Caco-2 (cell line): ENCODE data around the gene GPC6. TPM values are rescaled to one million over a fixed set of nuclear protein-coding genes. Genes with fewer than 3 reads are reported as not detected.
"Not testable (repeated sequence)": the region's sequence is repeated elsewhere in the genome, so short reads cannot be mapped to it uniquely, and the experiment has no call there.

Source experiments
- BruUV-seq: library from RNA; stranded (reverse); fragments of 400-500 nt; replicated peaks from 2 replicates; lab custom pipeline; 2021; lab: Mats Ljungman, UMichigan
- CTCF ChIA-PET: fragments of 300-600 bp; sonication (Branson Sonifier 250); formaldehyde crosslinking; loops from one replicate; lab custom pipeline; 2022; ENCODE audit warnings: antibody characterized with exemption; lab: Charles Lee
- POLR2A ChIA-PET: fragments of 300-600 bp; sonication (Branson Sonifier 250); formaldehyde crosslinking; loops from one replicate; lab custom pipeline; 2022; ENCODE audit warnings: antibody characterized with exemption; lab: Charles Lee
- DNase-seq, 2 experiments: peaks; one replicate each; pipeline versions ENCODE4 v3.0.0 to v3.0.0-alpha.2; 2020 to 2022
- H3K27me3 ChIP-seq: replicated peaks from 2 replicates; pipeline ENCODE4 v1.6.0; 2011; ENCODE audit warnings: low read length; ENCODE audit not compliant: control insufficient read depth, insufficient read depth
- H3K36me3 ChIP-seq: 2 replicates; pipeline ENCODE4 v1.5.1; 2011; ENCODE audit warnings: low read length; ENCODE audit not compliant: control insufficient read depth, insufficient read depth
- H3K4me1 ChIP-seq: fragments of 250-450 bp; sonication (Bioruptor Pico); 2 replicates; pipeline ENCODE4 v1.5.1; 2020; ENCODE audit warnings: mild to moderate bottlenecking
- H3K4me3 ChIP-seq: 2 replicates; pipeline ENCODE4 v1.5.1; 2011; ENCODE audit warnings: low read depth, mild to moderate bottlenecking, control low read depth, low read length
- H3K9me3 ChIP-seq: fragments of 250-450 bp; sonication (Bioruptor Pico); 2 replicates; pipeline ENCODE4 v1.5.1; 2020; ENCODE audit warnings: mild to moderate bottlenecking, moderate library complexity
- H3K27ac Mint-ChIP-seq: one replicate; pipeline ENCODE4 v1.8.0; 2022; ENCODE audit warnings: mixed read lengths; ENCODE audit not compliant: unreplicated experiment
- H3K27me3 Mint-ChIP-seq: one replicate; pipeline ENCODE4 v1.8.0; 2022; ENCODE audit warnings: mixed read lengths; ENCODE audit not compliant: insufficient read depth, unreplicated experiment
- H3K36me3 Mint-ChIP-seq: one replicate; pipeline ENCODE4 v1.8.0; 2022; ENCODE audit warnings: mild to moderate bottlenecking, mixed read lengths; ENCODE audit not compliant: insufficient read depth, unreplicated experiment
- H3K4me1 Mint-ChIP-seq: one replicate; pipeline ENCODE4 v1.8.0; 2022; ENCODE audit warnings: low read depth, mixed read lengths; ENCODE audit not compliant: unreplicated experiment
- H3K4me3 Mint-ChIP-seq: one replicate; pipeline ENCODE4 v1.8.0; 2022; ENCODE audit warnings: mild to moderate bottlenecking, moderate library complexity, mixed read lengths; ENCODE audit not compliant: unreplicated experiment
- H3K9me3 Mint-ChIP-seq: one replicate; pipeline ENCODE4 v1.8.0; 2022; ENCODE audit warnings: mixed read lengths; ENCODE audit not compliant: unreplicated experiment
- CTCF ChIP-seq, 2 experiments: fragments of 200-600 bp in 1 of 2; IDR thresholded peaks; 1 replicate in 1 of 2; 2 replicates in 1 of 2; pipeline versions ENCODE4 v1.5.1 to v1.8.0; 2011 to 2022; ENCODE audit warnings: antibody characterized with exemption in 1 of 2, control low read depth in 1 of 2, inconsistent platforms in 1 of 2, low read depth in 1 of 2, low read length in 1 of 2, mild to moderate bottlenecking in 1 of 2, moderate library complexity in 1 of 2; ENCODE audit not compliant: insufficient read depth in 1 of 2, severe bottlenecking in 1 of 2, unreplicated experiment in 1 of 2
- intact Hi-C: fragments of 100-400 bp; cut with micrococcal nuclease; formaldehyde crosslinking; loops from one replicate; pipeline ENCODE4 v1.10.0; 2022; ENCODE audit not compliant: unreplicated experiment
- total RNA-seq: library from RNA; stranded (reverse); gene quantifications from 2 replicates; pipeline ENCODE4 v1.2.3, GENCODE V29; 2022

The GPC6 gene
- total RNA-seq, 1 experiment from 2014 or later: 0.16 TPM

GRCh38 chr13:93320942-93321341 lies 94.3 kb downstream of the GPC6 start:
- H3K27me3 ChIP-seq: no peaks in the 10 kb centered on the region
- H3K4me1 Mint-ChIP-seq: no peaks in the 10 kb centered on the region
- no peaks in the 10 kb centered on the region for H3K9me3 ChIP-seq
- H3K36me3 Mint-ChIP-seq: no peaks in the 10 kb centered on the region
- H3K27ac Mint-ChIP-seq: no peak overlapping the region
- TF ChIP-seq CTCF (IDR thresholded peaks at IDR 0.05; ENCODE audit: insufficient read depth in 1 of 2, low read depth in 1 of 2, low read length in 1 of 2, severe bottlenecking in 1 of 2, unreplicated experiment in 1 of 2): no peak
- H3K4me1 ChIP-seq: no peaks in the 10 kb centered on the region
- H3K4me3 ChIP-seq: no peak overlapping the region
- H3K4me3 Mint-ChIP-seq: no peak overlapping the region
- H3K27me3 Mint-ChIP-seq: peaks cover 3% of the 10 kb centered on the region
- no peaks in the 10 kb centered on the region for H3K36me3 ChIP-seq
- ChIA-PET POLR2A (no interaction called here), CTCF (no interaction called here)
- DNase-seq: no peak
- H3K9me3 Mint-ChIP-seq: no peaks in the 10 kb centered on the region
- intact Hi-C loops: no loop called here
- no TSS peak for BruUV-seq

GRCh38 chr13:93323880-93324279 lies 97.3 kb downstream of the GPC6 start:
- H3K4me1 Mint-ChIP-seq, H3K27me3 ChIP-seq, CTCF ChIA-PET, DNase-seq, H3K36me3 ChIP-seq, BruUV-seq, H3K4me1 ChIP-seq, H3K4me3 ChIP-seq, H3K27ac Mint-ChIP-seq, H3K4me3 Mint-ChIP-seq, H3K9me3 Mint-ChIP-seq, intact Hi-C loops, H3K9me3 ChIP-seq, H3K27me3 Mint-ChIP-seq, H3K36me3 Mint-ChIP-seq, POLR2A ChIA-PET: not testable (repeated sequence)

GRCh38 chr13:93325303-93326233 lies 99.0 kb downstream of the GPC6 start:
- Mint-ChIP-seq H3K36me3 (no peaks in the 10 kb centered on the region), H3K27ac (no peak overlapping the region), H3K9me3 (no peaks in the 10 kb centered on the region), H3K4me3 (no peak overlapping the region), H3K27me3 (no peaks in the 10 kb centered on the region), H3K4me1 (no peaks in the 10 kb centered on the region)
- CTCF ChIA-PET: no interaction called here
- TF ChIP-seq CTCF (IDR thresholded peaks at IDR 0.05; ENCODE audit: insufficient read depth in 1 of 2, low read depth in 1 of 2, low read length in 1 of 2, severe bottlenecking in 1 of 2, unreplicated experiment in 1 of 2): no peak
- Histone ChIP-seq H3K4me3 (no peak overlapping the region), H3K9me3 (no peaks in the 10 kb centered on the region), H3K4me1 (peaks cover 6% of the 10 kb centered on the region; the same call in 1 of the 2 replicates), H3K27me3 (no peaks in the 10 kb centered on the region), H3K36me3 (no peaks in the 10 kb centered on the region)
- intact Hi-C loops: no loop called here
- DNase-seq: no peak
- no TSS peak for BruUV-seq
- POLR2A ChIA-PET: no interaction called here
